Cardiac muscle cell (in vitro differentiated cells and primary cell): ENCODE measurements around the gene ZNF200. TPM values are rescaled to one million over a fixed set of nuclear protein-coding genes. Genes with fewer than 3 reads are reported as not detected.
"Not testable (repeated sequence)": the region's sequence is repeated elsewhere in the genome, so short reads cannot be mapped to it uniquely, and the experiment has no call there.

Experiments
- DNase-seq, 2 donors: peaks; one replicate each; pipeline versions ENCODE4 v3.0.0 to v3.0.0-alpha.2; 2010 to 2017; ENCODE audit warnings: low read depth in 1 of 2, low spot score in 1 of 2
- H3K27ac ChIP-seq: fragments of 200-600 bp; sonication (generic); 2 replicates; pipeline ENCODE4 v1.5.1; 2016
- H3K27me3 ChIP-seq: fragments of 200-600 bp; sonication (generic); 2 replicates; pipeline ENCODE4 v1.6.0; 2016; ENCODE audit warnings: control low read depth
- H3K36me3 ChIP-seq: fragments of 200-600 bp; sonication (generic); 2 replicates; pipeline ENCODE4 v1.5.1; 2016; ENCODE audit warnings: control low read depth
- H3K4me1 ChIP-seq: fragments of 200-600 bp; sonication (generic); 2 replicates; pipeline ENCODE4 v1.8.1; 2017; ENCODE audit warnings: low read depth, mild to moderate bottlenecking, mixed run types
- H3K4me3 ChIP-seq: fragments of 200-600 bp; sonication (generic); 2 replicates; pipeline ENCODE4 v1.5.1; 2016; ENCODE audit warnings: mild to moderate bottlenecking
- H3K9me3 ChIP-seq: fragments of 200-600 bp; sonication (generic); 2 replicates; pipeline ENCODE4 v1.5.1; 2017; ENCODE audit warnings: low read depth, mild to moderate bottlenecking, control low read depth
- polyA plus RNA-seq: library from polyadenylated mRNA; unstranded; fragments of >200 nt; fragmentation: Nextera tagmentation; extraction: Ambion mirVana; gene quantifications from 2 replicates; pipeline ENCODE4 v1.2.1, GENCODE V29; 2016
- total RNA-seq: library from RNA; depleted of rRNA; stranded (reverse); fragments of >200 nt; gene quantifications from 2 replicates; pipeline ENCODE4 v1.2.3, GENCODE V29; 2016
- TF ChIP-seq, protein P1 (sequence below): IDR thresholded peaks from 2 replicates; pipeline ENCODE4 v1.5.1; 2012; ENCODE audit warnings: low read depth, mild to moderate bottlenecking, low read length

The ZNF200 gene
- total and polyA plus RNA-seq, 2 experiments from 2014 or later, result 11.1 to 12.9 TPM

DNA sequence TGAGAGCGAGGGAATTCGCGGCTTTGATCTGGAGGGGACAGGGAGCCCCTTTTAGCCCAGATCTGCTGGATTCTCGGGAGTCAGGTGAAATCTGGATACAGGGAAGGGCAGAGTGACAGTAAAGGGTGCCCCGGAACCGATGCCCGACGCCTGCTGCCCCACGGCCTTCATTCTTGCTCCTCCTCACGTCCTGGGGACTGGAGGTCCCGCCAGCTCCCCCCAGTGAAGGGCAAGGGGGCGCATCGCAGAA, 46.4 kb downstream of the ZNF200 start:
- no peak for DNase-seq
- Histone ChIP-seq H3K4me3 (peak overlapping the region; percentile 61), H3K4me1 (peaks cover 3% of the 10 kb centered on the region), H3K27me3 (peaks cover 96% of the 10 kb centered on the region), H3K36me3 (no peaks in the 10 kb centered on the region), H3K27ac (no peak overlapping the region), H3K9me3 (no peaks in the 10 kb centered on the region)
- TF ChIP-seq, protein P1, sequence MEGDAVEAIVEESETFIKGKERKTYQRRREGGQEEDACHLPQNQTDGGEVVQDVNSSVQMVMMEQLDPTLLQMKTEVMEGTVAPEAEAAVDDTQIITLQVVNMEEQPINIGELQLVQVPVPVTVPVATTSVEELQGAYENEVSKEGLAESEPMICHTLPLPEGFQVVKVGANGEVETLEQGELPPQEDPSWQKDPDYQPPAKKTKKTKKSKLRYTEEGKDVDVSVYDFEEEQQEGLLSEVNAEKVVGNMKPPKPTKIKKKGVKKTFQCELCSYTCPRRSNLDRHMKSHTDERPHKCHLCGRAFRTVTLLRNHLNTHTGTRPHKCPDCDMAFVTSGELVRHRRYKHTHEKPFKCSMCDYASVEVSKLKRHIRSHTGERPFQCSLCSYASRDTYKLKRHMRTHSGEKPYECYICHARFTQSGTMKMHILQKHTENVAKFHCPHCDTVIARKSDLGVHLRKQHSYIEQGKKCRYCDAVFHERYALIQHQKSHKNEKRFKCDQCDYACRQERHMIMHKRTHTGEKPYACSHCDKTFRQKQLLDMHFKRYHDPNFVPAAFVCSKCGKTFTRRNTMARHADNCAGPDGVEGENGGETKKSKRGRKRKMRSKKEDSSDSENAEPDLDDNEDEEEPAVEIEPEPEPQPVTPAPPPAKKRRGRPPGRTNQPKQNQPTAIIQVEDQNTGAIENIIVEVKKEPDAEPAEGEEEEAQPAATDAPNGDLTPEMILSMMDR, result no peak

DNA sequence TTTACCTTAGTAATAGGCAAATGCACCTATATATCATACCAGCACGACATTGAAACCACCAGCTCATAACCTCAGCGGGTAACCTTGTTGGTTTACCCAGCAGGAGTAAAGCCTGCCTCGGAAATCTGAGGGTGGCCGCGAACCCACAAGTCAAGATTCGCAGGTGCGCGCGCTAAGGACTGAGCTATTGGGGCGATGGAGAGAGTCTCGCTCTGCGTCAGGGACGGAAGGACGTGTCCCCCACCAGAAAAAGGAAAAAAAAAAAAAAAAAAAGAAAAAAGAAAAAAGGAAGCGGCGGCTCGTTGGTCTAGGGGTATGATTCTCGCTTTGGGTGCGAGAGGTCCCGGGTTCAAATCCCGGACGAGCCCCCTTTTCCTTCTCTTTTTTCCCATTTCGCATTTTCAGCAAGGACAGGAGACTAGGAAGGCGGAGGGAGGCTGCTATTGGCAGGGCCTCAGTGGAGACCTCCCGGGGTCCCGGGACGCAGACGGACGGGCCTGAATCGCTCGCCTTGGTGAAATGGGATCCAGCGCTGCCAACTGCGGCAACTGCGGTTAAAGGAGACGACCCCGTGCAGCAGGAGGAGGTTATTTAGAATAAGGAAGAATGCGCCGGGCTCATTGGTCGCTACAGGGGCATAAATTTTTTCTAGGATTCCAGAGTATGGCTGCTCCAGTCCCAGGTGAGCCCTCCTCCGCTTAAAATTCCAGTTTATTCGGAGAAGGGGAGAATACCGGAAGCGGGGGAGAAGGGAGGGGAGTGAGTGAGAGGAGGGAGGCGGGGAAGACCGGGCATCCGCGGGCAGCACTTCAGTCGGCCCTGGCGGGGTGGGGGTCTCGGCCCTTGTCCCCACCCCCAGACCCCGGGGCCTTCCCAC, 46.9 kb downstream of the ZNF200 start, which contains the start of gene OR1F1:
TSS of gene OR1F1 (plus strand) at position 407 of the 877 bp plus-strand sequence.
- Histone ChIP-seq H3K9me3 (no peaks in the 10 kb centered on the region), H3K27me3 (peaks cover 97% of the 10 kb centered on the region), H3K4me3 (peak within 1 kb of the TSS; percentile 61), H3K36me3 (no peaks in the 10 kb centered on the region), H3K27ac (no peak within 1 kb of the TSS), H3K4me1 (peaks cover 3% of the 10 kb centered on the region)
- TF ChIP-seq, protein P1, result no peak
- peak; percentile 30 to 38 for DNase-seq

- H3K4me1 ChIP-seq, result peaks cover 6% of the 10 kb centered on the region
- H3K9me3 ChIP-seq, result no peaks in the 10 kb centered on the region
- H3K27me3 ChIP-seq, result peaks cover 97% of the 10 kb centered on the region
- H3K4me3 ChIP-seq, result no peak overlapping the region
- TF ChIP-seq, protein P1, result no peak
- no peaks in the 10 kb centered on the region for H3K36me3 ChIP-seq
- DNase-seq, result no peak
- H3K27ac ChIP-seq, result no peak overlapping the region
Observed at GRCh38 chr16:3186946-3187690, 47.8 kb downstream of the ZNF200 start.

- TF ChIP-seq, protein P1, result no peak
- peaks cover 3% of the 10 kb centered on the region for H3K4me1 ChIP-seq
- H3K27me3 ChIP-seq, result peaks cover 97% of the 10 kb centered on the region
- peak overlapping the region; percentile 25 for H3K4me3 ChIP-seq
- H3K27ac ChIP-seq, result no peak overlapping the region
- no peak for DNase-seq
- no peaks in the 10 kb centered on the region for H3K36me3 ChIP-seq
- no peaks in the 10 kb centered on the region for H3K9me3 ChIP-seq
Observed at GRCh38 chr16:3183445-3184139, 51.4 kb downstream of the ZNF200 start.

GRCh38 chr16:3182608-3183444, 52.1 kb downstream of the ZNF200 start:
- Histone ChIP-seq H3K36me3 (no peaks in the 10 kb centered on the region), H3K27ac (no peak overlapping the region), H3K9me3 (no peaks in the 10 kb centered on the region), H3K27me3 (peaks cover 98% of the 10 kb centered on the region), H3K4me3 (peak overlapping the region; percentile 25), H3K4me1 (peaks cover 3% of the 10 kb centered on the region)
- peak; percentile 47 to 57 for DNase-seq
- TF ChIP-seq, protein P1, result peak; percentile 44

- H3K4me3 ChIP-seq, H3K36me3 ChIP-seq, DNase-seq, H3K4me1 ChIP-seq, H3K9me3 ChIP-seq, H3K27ac ChIP-seq: not testable (repeated sequence)
- H3K27me3 ChIP-seq, result peaks cover 99% of the 10 kb centered on the region
Observed at GRCh38 chr16:3182293-3182607, 52.7 kb downstream of the ZNF200 start.
